Neuronal stem cell (in vitro differentiated cells): ENCODE data around the gene SEL1L.

Experiments used
- DNase-seq: peaks from one replicate; pipeline ENCODE4 v3.0.0-alpha.2; 2013; ENCODE audit warnings: low spot score
- H2AFZ ChIP-seq: one replicate; pipeline ENCODE4 v1.6.1; 2013; ENCODE audit warnings: mild to moderate bottlenecking, low read length, inconsistent platforms
- H2AK5ac ChIP-seq: 2 replicates; pipeline ENCODE4 v1.6.1; 2013; ENCODE audit warnings: low read depth, mild to moderate bottlenecking, inconsistent platforms, low read length, moderate library complexity, mixed read lengths
- H2BK120ac ChIP-seq: 2 replicates; pipeline ENCODE4 v1.6.1; 2013; ENCODE audit warnings: low read depth, mild to moderate bottlenecking, inconsistent platforms, low read length, moderate library complexity, mixed read lengths
- H2BK12ac ChIP-seq: one replicate; pipeline ENCODE4 v1.6.1; 2013; ENCODE audit warnings: low read length, inconsistent platforms
- H2BK15ac ChIP-seq: 2 replicates; pipeline ENCODE4 v1.6.1; 2013; ENCODE audit warnings: mild to moderate bottlenecking, low read length, inconsistent platforms, mixed read lengths
- H2BK5ac ChIP-seq: one replicate; pipeline ENCODE4 v1.6.1; 2013; ENCODE audit warnings: inconsistent platforms, mild to moderate bottlenecking, low read length, moderate library complexity
- H3K14ac ChIP-seq: one replicate; pipeline ENCODE4 v1.6.1; 2013; ENCODE audit warnings: low read length, inconsistent platforms
- H3K18ac ChIP-seq: 2 replicates; pipeline ENCODE4 v1.6.1; 2013; ENCODE audit warnings: low read length, inconsistent platforms
- H3K23ac ChIP-seq: 2 replicates; pipeline ENCODE4 v1.6.1; 2013; ENCODE audit warnings: low read depth, mild to moderate bottlenecking, mixed read lengths, low read length, inconsistent platforms; ENCODE audit not compliant: poor library complexity
- H3K27ac ChIP-seq: replicated peaks from 3 replicates; pipeline ENCODE4 v1.5.1; 2013; ENCODE audit warnings: low read length, inconsistent platforms
- H3K27me3 ChIP-seq, 3 experiments: 2 replicates each; pipeline ENCODE4 v1.6.1; 2013; ENCODE audit warnings: low read length in 3 of 3, mild to moderate bottlenecking in 2 of 3, inconsistent platforms in 1 of 3, low read depth in 1 of 3, mixed read lengths in 1 of 3, moderate library complexity in 1 of 3; ENCODE audit not compliant: control insufficient read depth in 3 of 3, insufficient read depth in 3 of 3
- H3K36me3 ChIP-seq, 2 donors: replicated peaks in 1 of 2; 2 replicates each; pipeline ENCODE4 v1.6.1; 2013; ENCODE audit warnings: low read length in 2 of 2; ENCODE audit not compliant: control insufficient read depth in 2 of 2, insufficient read depth in 2 of 2
- H3K4ac ChIP-seq: 2 replicates; pipeline ENCODE4 v1.6.1; 2013; ENCODE audit warnings: inconsistent platforms, mild to moderate bottlenecking, low read length, moderate library complexity
- H3K4me1 ChIP-seq, 2 donors: 1 replicate in 1 of 2; 2 replicates in 1 of 2; pipeline ENCODE4 v1.6.1; 2013; ENCODE audit warnings: low read length in 2 of 2, low read depth in 1 of 2; ENCODE audit not compliant: control insufficient read depth in 2 of 2, insufficient read depth in 1 of 2
- H3K4me2 ChIP-seq: one replicate; pipeline ENCODE4 v1.6.1; 2013; ENCODE audit warnings: mild to moderate bottlenecking, low read length, inconsistent platforms; ENCODE audit not compliant: insufficient read depth, poor library complexity, severe bottlenecking
- H3K4me3 ChIP-seq, 2 donors: 2 replicates each; pipeline ENCODE4 v1.5.1; 2013; ENCODE audit warnings: low read length in 2 of 2, mild to moderate bottlenecking in 2 of 2, inconsistent platforms in 1 of 2, moderate library complexity in 1 of 2
- H3K79me1 ChIP-seq: one replicate; pipeline ENCODE4 v1.6.1; 2013; ENCODE audit warnings: low read depth, mild to moderate bottlenecking, inconsistent platforms, low read length, moderate library complexity
- H3K9ac ChIP-seq: one replicate; pipeline ENCODE4 v1.6.1; 2013; ENCODE audit warnings: mild to moderate bottlenecking, low read depth, low read length, inconsistent platforms; ENCODE audit not compliant: poor library complexity
- H3K9me3 ChIP-seq, 2 donors: replicated peaks in 1 of 2; 2 replicates each; pipeline versions ENCODE3 to v1.6.1; 2013; ENCODE audit warnings: low read length in 2 of 2, mild to moderate bottlenecking in 2 of 2, inconsistent platforms in 1 of 2, low read depth in 1 of 2, mixed read lengths in 1 of 2, moderate library complexity in 1 of 2; ENCODE audit not compliant: control insufficient read depth in 2 of 2, insufficient read depth in 1 of 2
- H4K8ac ChIP-seq: one replicate; pipeline ENCODE4 v1.6.1; 2013; ENCODE audit warnings: low read depth, mild to moderate bottlenecking, inconsistent platforms, low read length, moderate library complexity
- H4K91ac ChIP-seq: one replicate; pipeline ENCODE4 v1.6.1; 2013; ENCODE audit warnings: low read length, low read depth, mild to moderate bottlenecking, inconsistent platforms; ENCODE audit not compliant: poor library complexity
- WGBS, 2 donors: extraction: QIAGEN DNeasy Blood & Tissue Kit; methylation state at CpG; one replicate each; pipeline ENCODE4 v1.1.7; 2013; ENCODE audit warnings: missing lambda C conversion rate in 2 of 2, mixed read lengths in 1 of 2; ENCODE audit not compliant: insufficient read length in 2 of 2, insufficient replicate concordance in 1 of 2; ENCODE audit errors: extremely low coverage in 2 of 2; 5-methylcytosine and 5-hydroxymethylcytosine counted together

SEL1L gene

GRCh38 chr14:81449576-81449975, 84.1 kb downstream of the SEL1L start:
- Histone ChIP-seq H3K79me1 (no peaks in the 10 kb centered on the region), H2BK5ac (no peak overlapping the region), H3K27me3 (no peaks in the 10 kb centered on the region), H2AK5ac (no peak overlapping the region), H3K23ac (no peak overlapping the region), H3K9me3 (no peaks in the 10 kb centered on the region), H3K9ac (no peak overlapping the region), H3K14ac (no peak overlapping the region), H4K91ac (no peak overlapping the region), H2BK12ac (no peak overlapping the region), H3K27ac (no peak overlapping the region), H2BK15ac (no peak overlapping the region), H3K4me1 (peaks cover 12 to 14% of the 10 kb centered on the region in 2 donors), H4K8ac (no peak overlapping the region), H3K18ac (peak overlapping the region; percentile 23), H2BK120ac (no peak overlapping the region), H3K36me3 (no peaks in the 10 kb centered on the region), H2AFZ (peak overlapping the region; percentile 51), H3K4ac (no peak overlapping the region), H3K4me2 (no peak overlapping the region), H3K4me3 (no peak overlapping the region)
- WGBS, 2 donors: no CpG with 5 or more reads among the region's 6 CpGs
- no peak for DNase-seq

GRCh38 chr14:81449114-81449513, 84.5 kb downstream of the SEL1L start:
- Histone ChIP-seq H3K4me2 (no peak overlapping the region), H2BK120ac (no peak overlapping the region), H3K4ac (no peak overlapping the region), H2BK15ac (no peak overlapping the region), H3K14ac (no peak overlapping the region), H2BK5ac (no peak overlapping the region), H4K8ac (no peak overlapping the region), H2BK12ac (no peak overlapping the region), H3K27me3 (no peaks in the 10 kb centered on the region), H3K9me3 (peaks cover 0 to under 1% of the 10 kb centered on the region in 2 donors), H4K91ac (no peak overlapping the region), H3K9ac (no peak overlapping the region), H3K79me1 (no peaks in the 10 kb centered on the region), H2AFZ (peak overlapping the region; percentile 25), H3K4me1 (peaks cover 10 to 14% of the 10 kb centered on the region in 2 donors), H3K27ac (no peak overlapping the region), H3K36me3 (no peaks in the 10 kb centered on the region), H3K23ac (no peak overlapping the region), H3K18ac (no peak overlapping the region), H2AK5ac (no peak overlapping the region), H3K4me3 (no peak overlapping the region)
- DNase-seq: no peak
- WGBS, 2 donors: no CpG with 5 or more reads among the region's 4 CpGs

- H3K9ac ChIP-seq: no peak overlapping the region
- H2BK15ac ChIP-seq: no peak overlapping the region
- no CpG with 5 or more reads among the region's 3 CpGs for WGBS, 2 donors
- H3K4me1 ChIP-seq: peaks cover 10 to 14% of the 10 kb centered on the region in 2 donors
- no peak for DNase-seq
- H4K8ac ChIP-seq: no peak overlapping the region
- H3K4me2 ChIP-seq: no peak overlapping the region
- H3K4me3 ChIP-seq: no peak overlapping the region
- no peaks in the 10 kb centered on the region for H3K79me1 ChIP-seq
- no peaks in the 10 kb centered on the region for H3K27me3 ChIP-seq
- H2BK5ac ChIP-seq: no peak overlapping the region
- no peak overlapping the region for H3K14ac ChIP-seq
- no peak overlapping the region for H4K91ac ChIP-seq
- no peak overlapping the region for H2BK120ac ChIP-seq
- H2AK5ac ChIP-seq: no peak overlapping the region
- no peak overlapping the region for H3K4ac ChIP-seq
- H3K23ac ChIP-seq: no peak overlapping the region
- peaks cover 2 to 3% of the 10 kb centered on the region in 2 donors for H3K9me3 ChIP-seq
- H2BK12ac ChIP-seq: no peak overlapping the region
- H3K27ac ChIP-seq: no peak overlapping the region
- H2AFZ ChIP-seq: no peak overlapping the region
- H3K36me3 ChIP-seq: no peaks in the 10 kb centered on the region
- H3K18ac ChIP-seq: no peak overlapping the region
Observed at GRCh38 chr14:81447021-81447764, 86.5 kb downstream of the SEL1L start.

- Histone ChIP-seq H2AK5ac (no peak overlapping the region), H2BK15ac (no peak overlapping the region), H3K9me3 (peaks cover 2 to 3% of the 10 kb centered on the region in 2 donors), H3K23ac (no peak overlapping the region), H3K9ac (no peak overlapping the region), H3K27ac (no peak overlapping the region), H3K4me1 (peaks cover 10 to 14% of the 10 kb centered on the region in 2 donors), H4K91ac (no peak overlapping the region), H2BK5ac (no peak overlapping the region), H3K4ac (no peak overlapping the region), H3K27me3 (no peaks in the 10 kb centered on the region), H3K14ac (no peak overlapping the region), H3K36me3 (no peaks in the 10 kb centered on the region), H2BK120ac (no peak overlapping the region), H3K4me3 (no peak overlapping the region), H4K8ac (no peak overlapping the region), H2AFZ (no peak overlapping the region), H3K79me1 (no peaks in the 10 kb centered on the region), H2BK12ac (no peak overlapping the region), H3K18ac (no peak overlapping the region), H3K4me2 (no peak overlapping the region)
- no peak for DNase-seq
- WGBS, 2 donors: no CpG with 5 or more reads among the region's 9 CpGs
Observed at GRCh38 chr14:81446279-81447007, 87.2 kb downstream of the SEL1L start.
